ENCODE results near the gene TBX6.
A peak's percentile ranks its signal among the peaks of the same experiment; 100 is the strongest.

The TBX6 gene

DNA sequence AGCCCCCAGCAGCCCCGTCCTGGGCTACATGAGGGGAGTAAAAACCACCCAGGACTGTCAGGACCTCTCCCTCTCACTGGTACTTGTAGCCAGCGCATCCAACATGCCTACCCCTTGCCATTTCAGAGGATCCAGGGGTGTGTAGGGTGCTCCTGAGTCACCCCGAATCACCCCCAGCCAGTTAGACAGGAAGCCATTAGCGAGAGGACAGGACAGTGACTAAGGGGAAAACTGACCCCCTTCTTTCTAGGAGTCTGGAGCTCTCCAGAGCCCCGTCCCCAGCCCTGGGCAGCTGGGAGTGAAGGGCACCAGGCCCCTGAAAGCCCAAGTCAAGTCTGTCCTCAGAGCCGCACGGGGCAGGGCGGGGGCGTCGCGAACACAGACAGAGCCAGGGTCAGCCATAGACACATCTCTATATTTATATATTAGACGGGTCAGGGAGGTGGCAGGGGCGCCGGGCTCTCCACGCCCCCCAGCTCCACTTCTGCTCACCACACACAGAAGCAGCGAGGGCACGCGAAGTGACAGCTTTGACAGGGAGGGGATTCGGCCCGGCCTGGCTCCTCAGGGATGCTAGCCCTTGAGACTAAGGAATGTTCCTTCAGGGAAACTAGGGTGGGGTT, 22.1 kb upstream of the TBX6 start:
- DNase-seq (ENCODE audit: low read depth): peak; percentile 66

DNA sequence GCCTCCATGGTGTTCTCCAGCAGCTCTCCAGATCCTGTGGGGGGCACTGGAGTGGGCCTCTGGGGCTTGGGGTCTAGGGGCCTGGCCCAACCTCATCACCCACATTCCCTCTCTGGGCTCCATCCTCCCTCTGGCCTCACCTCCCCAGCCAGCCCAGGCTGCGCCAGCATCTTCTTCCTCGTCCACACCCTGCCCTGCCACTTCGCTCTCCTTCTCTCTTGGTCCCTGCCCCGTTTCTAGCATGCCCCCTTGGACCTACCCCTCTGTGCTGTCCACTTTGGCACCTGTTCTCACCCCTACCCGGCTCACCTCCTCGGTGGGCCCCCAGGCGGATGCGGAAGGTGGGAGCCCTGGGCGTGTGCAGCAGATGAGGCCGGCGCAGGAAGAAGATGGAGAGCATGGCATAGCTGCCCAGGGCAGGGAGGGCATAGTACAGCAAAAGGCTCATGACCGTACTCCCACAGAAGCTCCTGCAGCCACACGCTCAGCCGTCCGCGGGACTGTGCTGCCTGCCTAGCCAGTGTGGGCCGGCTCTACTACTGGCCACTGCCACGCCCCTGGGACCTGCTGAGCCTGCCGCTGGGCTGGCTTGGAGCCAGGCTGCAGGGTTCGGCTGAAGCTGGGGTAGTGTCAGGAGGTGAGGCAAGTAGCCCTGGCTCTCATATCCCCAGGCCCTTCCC, 21.4 kb upstream of the TBX6 start, which contains the start of gene GDPD3:
GDPD3 (minus strand) TSS at position 507 of the 680 bp plus-strand sequence; CDS start at position 448, 59 bp downstream.
- DNase-seq (ENCODE audit: low read depth): peak; percentile 33

DNA sequence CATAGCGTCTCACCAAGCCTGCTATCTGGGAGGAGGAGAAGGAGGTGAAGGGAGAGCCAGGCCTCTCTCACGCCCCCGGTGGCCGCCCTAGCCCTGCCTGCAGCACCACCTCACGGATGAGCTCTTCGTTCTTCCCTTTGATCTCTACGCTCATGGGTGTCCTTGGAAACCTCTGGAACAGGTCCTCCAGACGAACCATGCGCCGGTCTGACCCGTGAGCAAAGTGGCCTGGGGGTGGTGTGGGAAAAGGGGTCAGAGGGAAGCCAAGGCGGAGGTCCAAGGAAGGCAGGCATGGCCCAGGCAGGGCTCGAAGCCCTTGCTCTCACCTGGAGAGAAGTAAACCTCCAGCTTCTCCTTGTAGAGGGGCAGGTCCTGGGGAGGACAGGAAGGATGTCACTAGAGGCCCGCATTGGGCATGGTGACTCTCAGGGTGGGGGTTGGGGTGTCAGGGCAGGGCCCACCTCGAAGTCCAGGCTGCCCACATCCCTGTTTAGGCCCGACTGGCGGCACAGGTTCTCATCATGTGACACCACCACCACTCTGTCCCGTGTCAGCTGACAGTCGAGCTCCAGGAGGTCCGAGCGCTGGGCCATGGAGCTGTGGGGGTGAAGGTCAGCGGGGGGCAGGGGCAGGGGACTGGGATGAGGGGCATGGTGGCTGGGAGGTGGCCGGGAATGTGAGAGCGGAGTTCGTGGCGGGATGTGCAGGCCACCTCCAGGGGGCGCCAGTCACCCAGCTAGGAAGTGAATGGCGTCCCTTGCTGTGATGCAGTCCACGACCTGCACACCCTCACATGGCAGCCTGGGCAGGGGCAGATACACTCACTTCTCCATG, 20.7 kb upstream of the TBX6 start:
- DNase-seq (ENCODE audit: low read depth): peak; percentile 56

DNA sequence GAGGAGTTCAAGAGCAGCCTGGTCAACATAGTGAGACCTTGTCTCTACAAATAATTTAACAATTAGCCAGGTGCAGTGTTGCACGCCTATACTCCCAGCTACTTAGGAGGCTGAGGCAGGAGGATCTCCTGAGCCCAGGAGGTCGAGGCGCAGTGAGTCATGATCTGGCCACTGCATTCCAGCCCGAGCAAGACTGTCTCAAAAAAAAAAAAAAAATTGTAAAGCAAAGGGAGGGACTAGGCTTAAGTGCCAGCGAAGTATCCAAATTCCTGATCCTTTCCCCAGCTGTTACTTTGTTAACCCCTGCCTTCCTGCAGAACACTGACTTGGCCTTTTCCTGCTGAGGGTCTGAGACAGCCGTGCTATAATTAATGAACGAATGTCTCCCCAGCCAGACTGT, 18.9 kb upstream of the TBX6 start:
- DNase-seq (ENCODE audit: low read depth): no peak

DNA sequence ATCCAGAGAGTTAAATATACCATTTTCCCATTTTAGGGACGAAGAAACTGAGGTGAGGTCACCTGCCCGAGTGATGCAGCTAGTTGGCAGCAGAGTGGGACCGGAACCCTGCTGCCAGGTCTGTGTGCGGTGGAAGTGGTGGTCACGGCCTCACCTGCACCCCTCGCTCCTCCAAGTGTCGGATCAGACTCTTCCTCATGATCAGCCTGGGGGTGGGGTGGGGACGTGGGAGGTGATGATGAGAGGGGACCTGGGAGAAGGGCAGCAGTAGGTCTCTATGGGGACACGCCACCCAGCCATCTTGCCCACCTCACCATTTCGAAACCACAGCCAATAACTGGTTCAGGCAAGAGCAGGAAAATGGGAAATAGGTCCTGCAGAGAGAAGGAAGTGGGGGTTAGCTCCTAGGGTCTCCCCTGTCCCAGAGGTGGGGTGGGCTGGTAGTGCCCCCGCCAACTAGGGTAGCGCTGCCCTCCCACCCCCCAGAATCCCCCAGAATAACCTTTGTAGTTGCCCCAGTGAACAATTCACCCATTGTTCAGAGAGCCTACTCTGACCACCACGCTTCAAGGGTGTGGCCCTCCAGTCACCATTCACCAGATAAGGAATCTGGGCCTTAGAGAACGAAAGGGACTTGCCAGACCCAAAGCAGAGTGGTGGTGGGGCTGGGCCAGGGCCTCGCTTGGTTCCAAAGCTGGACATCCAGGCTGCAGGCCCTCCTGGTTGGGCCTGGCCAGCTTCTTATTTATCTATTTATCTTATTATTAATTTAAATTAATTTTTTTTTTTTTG, 16.5 kb upstream of the TBX6 start:
- no peak for DNase-seq (ENCODE audit: low read depth)

DNA sequence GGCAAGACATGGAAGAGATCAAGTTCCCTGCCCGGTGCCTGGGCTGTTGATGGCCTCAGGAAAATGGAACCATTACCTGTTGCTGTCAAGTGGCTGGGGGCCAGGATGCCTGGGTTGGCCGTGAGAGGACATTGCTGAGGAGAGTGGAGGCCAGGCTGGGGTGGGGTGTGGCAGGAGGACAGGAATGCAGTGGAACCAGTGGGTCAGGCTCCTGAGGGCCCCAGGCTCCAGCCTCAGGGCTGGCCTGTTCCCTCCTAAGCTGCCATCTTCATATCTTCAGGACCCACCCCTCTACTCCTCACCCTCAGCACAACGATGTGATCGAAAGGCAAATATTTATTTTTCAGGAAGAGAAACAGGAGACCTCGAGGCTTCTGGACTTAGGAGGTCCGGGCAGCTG, 12.8 kb upstream of the TBX6 start:
- DNase-seq (ENCODE audit: low read depth): no peak

DNA sequence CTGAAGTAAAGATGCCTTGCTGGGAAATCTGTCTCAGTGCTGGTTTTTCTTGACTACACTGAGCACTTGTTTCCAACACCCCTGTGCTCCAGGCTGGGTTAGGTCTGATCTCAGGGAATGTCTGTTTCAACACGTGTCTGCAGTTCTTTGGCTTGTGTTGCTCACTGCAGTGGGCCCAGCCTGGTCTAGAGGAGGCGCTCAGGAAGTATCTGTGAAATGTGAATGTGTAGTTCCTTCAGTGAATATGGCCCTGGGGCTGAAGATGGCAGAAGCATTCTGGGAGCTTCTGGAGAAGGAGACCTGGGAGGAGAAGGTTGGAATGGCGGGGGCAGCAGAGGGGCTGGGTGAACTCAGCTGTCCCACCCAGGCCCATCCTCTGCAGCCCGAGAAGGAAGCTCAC, 12.4 kb upstream of the TBX6 start:
- no peak for DNase-seq (ENCODE audit: low read depth)

DNA sequence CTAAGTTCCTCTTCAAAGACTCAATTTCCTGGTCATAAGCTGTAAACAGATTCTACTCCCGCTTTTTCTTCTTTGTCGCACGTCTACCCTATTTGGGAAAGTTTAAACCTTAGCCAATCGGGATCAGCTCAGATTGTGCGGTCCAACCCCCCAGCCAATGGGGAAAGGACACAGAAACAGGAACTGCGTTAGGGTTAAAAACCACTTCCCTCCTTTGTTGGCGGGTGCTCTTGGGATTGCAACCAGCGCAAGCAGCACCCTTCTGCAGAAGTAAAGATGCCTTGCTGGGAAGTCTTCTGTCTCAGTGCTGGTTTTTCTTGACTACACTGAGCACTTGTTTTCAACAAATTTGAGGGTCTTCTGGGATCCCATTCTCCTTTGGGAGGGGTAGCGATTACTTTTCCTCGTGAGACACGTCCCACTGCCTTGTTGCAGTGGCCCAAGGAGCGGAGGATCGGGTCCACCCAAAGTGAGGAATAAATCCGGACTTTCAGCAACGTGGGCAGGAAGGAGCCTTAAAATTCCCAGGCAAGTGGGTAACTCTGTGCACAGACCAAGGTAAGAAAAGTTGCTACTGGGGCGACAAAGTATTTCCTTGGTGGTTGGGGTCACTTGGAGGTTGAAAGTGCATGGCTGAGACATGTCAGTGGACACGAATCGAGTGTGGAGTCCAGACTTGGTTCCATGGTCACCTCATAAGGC, 5.3 kb upstream of the TBX6 start:
- no peak for DNase-seq (ENCODE audit: low read depth)

DNA sequence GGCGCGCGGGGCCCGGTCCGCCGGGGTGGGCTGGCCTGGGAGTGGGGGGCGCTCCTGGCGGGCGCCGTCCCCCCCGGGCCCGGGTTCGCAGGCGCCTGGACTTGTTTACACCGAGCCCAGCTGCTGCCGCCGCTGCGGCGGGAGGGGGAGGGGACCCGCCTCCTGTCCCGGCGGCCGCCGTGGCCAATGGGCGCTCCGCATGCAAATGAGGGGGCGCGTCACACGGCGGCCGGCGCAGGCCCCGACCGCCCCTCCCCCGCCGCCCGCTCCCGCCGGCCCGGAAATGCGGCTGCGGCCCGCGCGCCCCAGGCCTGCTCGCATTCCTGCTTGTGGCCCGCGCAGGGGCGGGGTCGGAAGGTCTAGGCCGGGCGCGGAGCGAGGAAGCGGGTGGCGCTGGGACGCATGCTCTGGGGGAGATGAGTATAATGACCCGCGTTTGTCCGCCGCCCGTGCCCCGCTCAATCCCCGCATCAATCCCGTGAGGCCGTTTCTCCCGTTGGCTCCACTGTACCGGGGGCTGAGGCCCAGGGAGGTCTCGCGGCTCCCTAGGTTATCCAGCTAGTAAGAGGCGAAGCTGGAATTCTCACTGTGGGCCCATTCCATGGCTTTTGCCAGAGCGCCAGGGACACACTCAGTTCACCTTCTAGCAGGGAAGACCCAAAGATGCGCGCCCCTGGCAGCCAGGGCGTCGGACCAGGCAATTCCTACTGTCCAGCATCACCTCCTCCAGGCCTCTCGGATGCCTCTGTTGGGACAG, 4.6 kb upstream of the TBX6 start, which contains the start of gene YPEL3:
YPEL3 (minus strand) TSS at position 109 of the 757 bp plus-strand sequence. CDS start 731 bp downstream, outside the sequence.
- DNase-seq (ENCODE audit: low read depth): peak; percentile 85

DNA sequence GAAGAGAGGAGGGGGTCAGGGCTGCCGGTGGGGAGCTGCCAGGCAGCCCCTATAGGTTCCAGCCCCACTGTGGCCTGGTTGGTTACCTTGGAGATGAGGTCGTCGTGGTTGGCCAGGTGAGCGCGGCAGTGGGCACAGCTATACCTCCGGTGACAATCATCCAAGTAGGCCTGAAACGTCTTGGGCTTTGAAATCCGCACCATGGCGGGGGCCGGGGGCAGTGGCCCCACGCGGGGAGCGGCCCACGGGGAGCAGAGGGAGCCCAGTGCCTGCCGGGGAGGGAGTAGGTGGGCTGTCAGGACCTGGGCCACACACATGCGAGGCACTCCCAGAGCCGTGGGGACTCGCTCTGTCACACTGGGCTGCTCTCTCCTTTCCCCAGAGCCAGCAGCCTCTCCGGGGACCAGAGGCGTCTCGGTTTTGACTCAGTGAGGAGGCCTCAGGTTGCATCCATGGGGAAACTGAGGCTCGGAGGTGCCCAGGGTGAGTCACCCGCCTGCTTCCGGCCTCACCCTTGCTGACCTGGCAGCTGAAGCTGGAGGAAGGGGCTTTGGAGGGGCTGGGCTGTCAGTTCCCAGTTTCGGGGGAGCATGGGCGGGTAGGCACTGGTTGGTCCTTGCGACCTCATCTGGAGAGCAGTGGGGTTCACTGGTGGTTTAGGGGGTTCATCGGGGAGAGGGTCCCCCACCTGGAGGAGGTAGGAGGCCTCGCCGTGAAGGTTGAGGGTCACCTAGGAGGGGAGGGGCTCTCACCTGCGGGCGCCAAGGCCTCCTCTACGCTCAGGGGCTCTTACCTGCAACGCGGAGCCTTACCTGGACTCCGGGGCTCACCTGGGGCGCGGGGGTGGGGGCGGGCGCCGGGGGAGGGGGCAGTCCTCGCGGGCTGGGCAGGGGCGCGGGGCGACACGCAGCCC, 3.7 kb upstream of the TBX6 start:
- DNase-seq (ENCODE audit: low read depth): no peak

DNA sequence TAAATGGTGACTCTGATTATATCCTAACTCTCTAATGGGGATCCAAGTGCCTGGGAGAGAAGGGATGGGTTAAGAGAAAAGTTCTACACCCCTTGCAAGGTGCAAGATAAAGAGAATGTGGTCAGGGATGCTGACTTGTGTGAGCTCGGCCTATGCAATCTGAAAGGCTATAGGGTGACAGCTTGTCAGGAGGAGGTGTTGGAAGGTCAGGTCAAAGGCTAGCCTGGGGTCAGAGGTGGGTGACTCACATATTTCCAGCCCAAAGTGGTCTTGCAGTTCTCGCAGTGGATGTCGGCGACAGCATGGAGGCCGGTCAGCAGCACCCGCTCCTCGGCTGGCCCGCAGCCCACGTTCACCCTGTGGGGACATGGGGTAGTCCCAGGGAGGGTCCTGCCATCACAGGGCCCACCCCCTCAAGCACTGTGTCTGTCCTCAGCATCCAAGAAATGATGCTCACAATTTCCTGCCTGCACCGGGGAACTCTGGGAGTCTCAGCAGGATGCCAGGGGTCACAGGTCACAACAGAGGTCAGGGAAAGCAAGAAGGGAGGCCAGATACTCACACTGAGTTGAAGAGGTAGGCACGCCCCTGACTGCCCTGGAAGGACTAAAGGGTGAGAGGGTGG, 2.9 kb upstream of the TBX6 start:
- no peak for DNase-seq (ENCODE audit: low read depth)

DNA sequence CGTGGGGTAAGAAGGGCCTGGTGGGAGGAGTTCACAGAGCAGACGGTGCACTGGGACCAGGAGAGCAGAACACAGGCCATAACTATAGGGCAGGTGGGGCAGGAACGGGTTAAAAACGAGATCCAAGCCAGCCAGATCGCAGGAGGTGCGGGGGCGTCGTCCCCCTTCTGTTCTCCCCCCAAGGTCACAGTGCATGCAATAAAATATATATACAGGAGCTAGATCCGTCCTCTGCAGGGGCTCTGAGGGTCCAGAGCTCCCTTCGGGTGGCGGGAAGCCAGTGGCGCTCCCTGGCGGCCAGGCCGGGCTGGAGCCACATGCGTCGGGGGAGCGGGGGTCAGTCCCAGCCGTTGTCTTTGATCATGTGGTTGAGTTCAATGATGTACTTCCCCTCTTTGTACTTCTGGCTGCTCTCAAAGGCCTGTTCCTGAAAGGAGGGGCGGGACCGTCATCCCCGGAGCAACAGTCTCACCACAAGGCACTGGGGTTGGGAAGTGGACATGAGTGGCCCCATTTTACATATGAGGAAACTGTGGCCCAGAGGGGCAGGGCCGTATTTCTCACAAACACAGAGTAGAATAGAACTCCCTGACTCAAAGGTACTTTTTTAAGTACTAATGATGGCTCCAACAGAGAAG, 768 bp upstream of the TBX6 start:
- peak; percentile 54 for DNase-seq (ENCODE audit: low read depth)

DNA sequence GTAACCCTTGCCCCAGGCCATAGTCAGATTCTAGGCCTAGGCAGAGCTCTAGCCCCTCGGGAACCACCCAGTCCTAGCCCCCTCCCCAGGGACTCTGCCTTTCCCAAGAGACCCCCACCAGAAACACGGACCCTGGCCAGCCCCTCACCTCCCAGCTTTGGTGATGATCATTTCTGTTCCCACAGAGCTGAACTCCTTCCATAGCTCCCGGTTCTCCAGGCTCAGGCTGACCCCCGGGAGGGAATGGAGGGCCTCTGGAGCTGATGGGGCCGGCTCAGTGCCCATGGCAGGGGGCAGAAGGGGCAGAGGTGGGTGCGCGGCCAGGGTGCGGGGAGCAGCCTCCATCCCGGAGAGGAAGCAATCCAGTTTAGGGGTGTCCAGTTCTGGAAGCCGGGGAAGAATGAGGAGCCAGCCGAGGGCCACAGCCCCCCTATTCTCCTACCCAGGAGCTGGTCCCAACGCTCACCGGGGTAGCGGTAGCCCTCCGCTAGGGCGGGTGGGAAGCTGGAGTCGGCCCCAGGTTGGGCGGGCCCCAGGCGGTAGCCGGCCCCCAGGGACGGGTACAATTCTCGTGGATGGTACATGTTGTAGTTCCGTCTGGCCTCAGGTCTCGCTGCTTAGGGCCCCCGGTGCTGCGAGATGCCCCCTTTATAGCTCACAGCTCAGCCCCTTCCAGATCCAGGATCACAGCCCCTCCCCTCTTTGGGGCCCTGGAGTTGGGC, 953 bp downstream of the TBX6 start:
- DNase-seq (ENCODE audit: low read depth): no peak

DNA sequence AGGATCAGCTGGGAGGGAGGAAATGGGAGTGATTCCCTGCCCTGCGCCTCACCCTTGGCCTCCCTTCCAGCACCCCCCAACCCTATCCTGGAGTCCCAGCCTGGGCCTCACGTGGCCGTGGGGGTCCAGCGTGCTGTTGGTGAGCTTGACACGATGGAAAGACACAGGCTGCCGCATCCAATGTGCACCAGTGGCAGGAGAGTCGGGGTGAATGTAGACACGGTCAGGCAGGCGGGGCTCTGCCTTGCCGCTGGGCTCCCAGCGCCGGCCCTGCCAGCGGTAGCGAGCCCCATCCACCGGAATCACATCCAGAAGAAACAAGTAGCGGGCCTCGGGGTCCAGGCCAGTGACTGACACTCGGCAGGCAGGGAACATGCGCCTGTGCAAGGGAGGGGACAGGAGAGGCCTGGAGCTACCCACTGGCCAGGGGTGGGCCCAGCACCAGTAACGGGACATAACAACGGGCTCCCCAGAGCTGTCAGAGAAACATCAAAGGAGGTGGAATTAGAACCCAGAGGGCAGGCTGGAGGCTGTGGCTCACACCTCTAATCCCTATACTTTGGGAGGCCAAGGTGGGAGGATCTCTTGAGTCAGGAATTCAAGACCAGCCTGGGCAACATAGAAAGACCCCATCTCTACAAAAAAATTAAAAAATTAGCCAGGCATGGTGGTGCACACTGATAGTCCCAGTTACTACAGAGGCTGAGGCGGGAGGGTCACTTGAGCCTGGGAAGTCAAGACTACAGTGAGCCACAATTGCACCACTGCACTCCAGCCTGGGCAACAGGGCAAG, 2.7 kb downstream of the TBX6 start:
- no peak for DNase-seq (ENCODE audit: low read depth)

DNA sequence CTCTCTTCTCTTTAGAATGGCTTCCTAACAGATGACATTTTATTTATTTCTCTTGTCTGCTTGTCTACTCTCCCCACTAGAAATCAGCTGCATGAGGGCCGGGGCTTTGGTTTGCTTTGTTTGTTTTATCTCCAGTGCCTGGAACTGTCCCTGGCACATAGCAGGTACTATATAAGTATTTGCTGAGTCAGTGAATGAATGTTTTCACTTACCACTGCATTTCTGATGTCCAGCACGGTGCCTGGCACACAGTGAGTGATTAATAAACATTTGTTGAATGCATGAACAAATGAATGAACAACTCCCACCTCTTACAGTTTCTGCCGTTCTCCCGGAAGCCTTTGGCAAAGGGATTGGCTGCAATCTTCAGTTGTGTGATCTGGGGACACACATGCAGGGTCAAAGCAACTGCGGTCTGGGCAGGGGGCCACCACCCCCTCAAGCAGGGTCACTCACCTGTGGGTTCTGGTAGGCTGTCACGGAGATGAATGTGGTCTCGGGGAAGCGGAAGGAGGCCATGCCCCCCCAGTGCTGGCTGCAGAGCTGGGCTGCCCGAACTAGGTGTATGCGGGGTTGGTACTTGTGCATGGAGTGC, 3.4 kb downstream of the TBX6 start:
- DNase-seq (ENCODE audit: low read depth): no peak

DNA sequence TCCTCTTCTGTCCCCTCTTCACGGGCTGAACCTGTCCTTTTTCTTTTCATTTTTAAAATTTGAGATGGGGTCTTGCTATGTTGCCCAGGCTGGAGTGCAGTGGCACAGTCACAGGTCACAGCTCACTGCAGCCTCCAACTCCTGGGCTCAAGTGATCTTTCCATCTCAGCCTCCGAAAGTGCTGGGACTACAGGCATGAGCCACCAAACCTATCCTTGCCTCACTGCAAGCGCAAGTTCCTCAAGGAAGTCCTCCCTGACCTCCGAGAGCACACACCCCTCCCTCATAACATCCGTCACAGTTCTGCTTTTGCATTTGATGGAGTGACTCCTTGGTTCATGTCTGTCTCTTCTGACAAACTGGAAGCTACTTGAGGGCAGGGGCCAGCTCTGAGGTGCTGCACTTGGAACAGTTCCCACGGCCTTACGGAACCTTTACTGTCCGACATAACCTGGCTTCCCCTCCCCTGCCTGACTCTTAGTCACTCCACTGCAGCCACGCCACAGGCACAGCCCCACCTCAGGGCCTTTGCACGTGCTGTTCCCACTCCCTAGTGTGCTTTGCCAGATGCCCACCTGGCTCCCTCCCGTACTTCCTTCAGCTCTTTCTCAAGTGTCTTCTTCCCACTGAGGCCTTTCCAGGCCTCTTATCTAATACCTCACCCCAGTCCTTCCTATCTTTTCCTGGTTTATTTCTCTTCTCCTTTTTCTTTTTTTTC, 4.4 kb downstream of the TBX6 start:
- DNase-seq (ENCODE audit: low read depth): no peak
